Panc1 (cell line): ENCODE data around the gene CES3. TPM values are rescaled to one million over a fixed set of nuclear protein-coding genes. Genes with fewer than 3 reads are reported as not detected.
A peak's percentile ranks its signal among the peaks of the same experiment; 100 is the strongest.

Experiments
- ATAC-seq: fragments of 200-7000 bp; cut with Tn5 transposase; 2 replicates; pipeline ENCODE4 v1.9.1; 2020; ENCODE audit warnings: mild to moderate bottlenecking, moderate library complexity
- BruUV-seq: library from RNA; stranded (reverse); fragments of 400-500 nt; replicated peaks from 2 replicates; lab custom pipeline; 2021; lab: Mats Ljungman, UMichigan
- CTCF ChIA-PET: fragments of 300-600 bp; sonication (Branson Sonifier 250); formaldehyde crosslinking; loops from one replicate; lab custom pipeline; 2022; ENCODE audit warnings: antibody characterized with exemption; lab: Charles Lee
- POLR2A ChIA-PET: fragments of 300-600 bp; sonication (Branson Sonifier 250); formaldehyde crosslinking; loops from one replicate; lab custom pipeline; 2022; ENCODE audit warnings: antibody characterized with exemption; lab: Charles Lee
- DNase-seq: peaks from one replicate; pipeline ENCODE4 v3.0.0-alpha.2; 2010; ENCODE audit warnings: low read depth, low spot score
- H3K27ac ChIP-seq: 2 replicates; pipeline ENCODE4 v1.5.1; 2011; ENCODE audit warnings: mild to moderate bottlenecking, low read length, inconsistent platforms
- H3K27me3 ChIP-seq: fragments of 200-500 bp; sonication (Bioruptor generic); 2 replicates; pipeline ENCODE4 v1.6.0; 2014; ENCODE audit warnings: low read length, inconsistent platforms; ENCODE audit not compliant: control insufficient read depth, insufficient read depth
- H3K36me3 ChIP-seq: fragments of 200-500 bp; sonication (Bioruptor generic); 2 replicates; pipeline ENCODE4 v1.5.1; 2014; ENCODE audit warnings: inconsistent platforms, mild to moderate bottlenecking, low read length, moderate library complexity; ENCODE audit not compliant: control insufficient read depth, insufficient read depth
- H3K4me1 ChIP-seq: 2 replicates; pipeline ENCODE4 v1.5.1; 2011; ENCODE audit warnings: inconsistent platforms, mild to moderate bottlenecking, low read length, moderate library complexity; ENCODE audit not compliant: control insufficient read depth, insufficient read depth
- H3K4me3 ChIP-seq, 2 experiments: 2 replicates each; pipeline ENCODE4 v1.5.1; 2011 to 2012; ENCODE audit warnings: low read depth in 2 of 2, low read length in 2 of 2, mild to moderate bottlenecking in 2 of 2, inconsistent platforms in 1 of 2, moderate library complexity in 1 of 2
- H3K9me3 ChIP-seq: fragments of 200-500 bp; sonication (Bioruptor generic); 2 replicates; pipeline ENCODE4 v1.5.1; 2014; ENCODE audit warnings: low read depth, mild to moderate bottlenecking, inconsistent platforms, low read length, moderate library complexity; ENCODE audit not compliant: control insufficient read depth, insufficient read depth
- POLR2AphosphoS5 ChIP-seq: IDR thresholded peaks from 2 replicates; pipeline ENCODE4 v1.6.1; 2012; ENCODE audit warnings: mild to moderate bottlenecking, low read depth, low read length, moderate library complexity
- SIN3A ChIP-seq: IDR thresholded peaks from 2 replicates; pipeline ENCODE4 v1.6.1; 2012; ENCODE audit warnings: low read depth, mild to moderate bottlenecking, low read length, moderate library complexity, borderline replicate concordance; ENCODE audit not compliant: insufficient read depth
- TCF7L2 ChIP-seq: IDR thresholded peaks from 2 replicates; pipeline ENCODE4 v1.6.1; 2011; ENCODE audit warnings: mild to moderate bottlenecking, low read depth, low read length, inconsistent platforms
- in situ Hi-C: cut with HindIII; loops from 2 replicates; pipeline ENCODE4 v1.10.0; 2016; ENCODE audit warnings: low sequenced_read_pairs, low pct_unique_long_range_greater_than_20kb
- intact Hi-C: fragments of 100-400 bp; cut with micrococcal nuclease; formaldehyde crosslinking; loops from one replicate; pipeline ENCODE4 v1.10.0; 2022; ENCODE audit not compliant: unreplicated experiment
- total RNA-seq: library from RNA; stranded (reverse); gene quantifications from one replicate; pipeline ENCODE4 v1.2.1, GENCODE V29; 2021; ENCODE audit not compliant: unreplicated experiment
- TF ChIP-seq, protein P1 (sequence below): fragments of 450-650 bp; IDR thresholded peaks from 2 replicates; pipeline ENCODE4 v1.5.1; 2017; ENCODE audit warnings: mild to moderate bottlenecking
- TF ChIP-seq, protein P2 (sequence below), 2 experiments: IDR thresholded peaks; 2 replicates each; pipeline ENCODE4 v1.6.1; 2011 to 2012; ENCODE audit warnings: low read depth in 2 of 2, control low read depth in 1 of 2, low read length in 1 of 2, mild to moderate bottlenecking in 1 of 2, moderate library complexity in 1 of 2; ENCODE audit not compliant: insufficient read depth in 1 of 2

Gene CES3
- total RNA-seq, 1 experiment from 2014 or later = not detected

DNA sequence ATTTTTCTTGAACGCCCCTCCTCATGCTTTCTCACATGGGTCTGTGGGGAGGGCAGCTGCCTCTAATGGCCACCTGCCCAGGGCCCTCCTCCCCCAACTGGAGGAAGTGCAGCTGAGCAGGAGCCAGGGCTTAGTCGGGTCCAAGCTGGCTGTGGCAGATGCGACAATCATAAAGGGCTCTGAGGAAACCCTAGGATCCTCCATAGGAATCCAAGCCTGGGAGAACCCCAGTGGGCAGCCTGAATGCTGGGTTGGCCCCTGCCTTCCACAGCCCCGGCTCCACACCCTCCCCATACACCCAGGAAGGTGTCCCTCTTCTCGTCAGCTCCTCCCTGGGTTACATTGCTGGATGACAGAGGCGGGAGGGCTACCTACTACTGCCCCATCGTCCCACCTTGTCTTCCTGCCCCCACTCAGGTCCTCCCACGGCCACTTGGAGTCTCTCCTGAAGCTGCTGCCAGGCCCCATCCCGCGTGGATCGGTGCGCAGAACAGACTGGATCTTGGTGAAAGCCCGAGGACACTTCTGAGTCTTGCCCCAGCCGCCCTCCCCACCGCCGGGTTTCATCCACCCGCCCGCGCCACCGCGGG lies 52.3 kb downstream of the CES3 start:
- TF ChIP-seq, protein P1, sequence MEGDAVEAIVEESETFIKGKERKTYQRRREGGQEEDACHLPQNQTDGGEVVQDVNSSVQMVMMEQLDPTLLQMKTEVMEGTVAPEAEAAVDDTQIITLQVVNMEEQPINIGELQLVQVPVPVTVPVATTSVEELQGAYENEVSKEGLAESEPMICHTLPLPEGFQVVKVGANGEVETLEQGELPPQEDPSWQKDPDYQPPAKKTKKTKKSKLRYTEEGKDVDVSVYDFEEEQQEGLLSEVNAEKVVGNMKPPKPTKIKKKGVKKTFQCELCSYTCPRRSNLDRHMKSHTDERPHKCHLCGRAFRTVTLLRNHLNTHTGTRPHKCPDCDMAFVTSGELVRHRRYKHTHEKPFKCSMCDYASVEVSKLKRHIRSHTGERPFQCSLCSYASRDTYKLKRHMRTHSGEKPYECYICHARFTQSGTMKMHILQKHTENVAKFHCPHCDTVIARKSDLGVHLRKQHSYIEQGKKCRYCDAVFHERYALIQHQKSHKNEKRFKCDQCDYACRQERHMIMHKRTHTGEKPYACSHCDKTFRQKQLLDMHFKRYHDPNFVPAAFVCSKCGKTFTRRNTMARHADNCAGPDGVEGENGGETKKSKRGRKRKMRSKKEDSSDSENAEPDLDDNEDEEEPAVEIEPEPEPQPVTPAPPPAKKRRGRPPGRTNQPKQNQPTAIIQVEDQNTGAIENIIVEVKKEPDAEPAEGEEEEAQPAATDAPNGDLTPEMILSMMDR = no peak
- TF ChIP-seq SIN3A (no peak), TCF7L2 (no peak), POLR2AphosphoS5 (no peak)
- TF ChIP-seq, protein P2, sequence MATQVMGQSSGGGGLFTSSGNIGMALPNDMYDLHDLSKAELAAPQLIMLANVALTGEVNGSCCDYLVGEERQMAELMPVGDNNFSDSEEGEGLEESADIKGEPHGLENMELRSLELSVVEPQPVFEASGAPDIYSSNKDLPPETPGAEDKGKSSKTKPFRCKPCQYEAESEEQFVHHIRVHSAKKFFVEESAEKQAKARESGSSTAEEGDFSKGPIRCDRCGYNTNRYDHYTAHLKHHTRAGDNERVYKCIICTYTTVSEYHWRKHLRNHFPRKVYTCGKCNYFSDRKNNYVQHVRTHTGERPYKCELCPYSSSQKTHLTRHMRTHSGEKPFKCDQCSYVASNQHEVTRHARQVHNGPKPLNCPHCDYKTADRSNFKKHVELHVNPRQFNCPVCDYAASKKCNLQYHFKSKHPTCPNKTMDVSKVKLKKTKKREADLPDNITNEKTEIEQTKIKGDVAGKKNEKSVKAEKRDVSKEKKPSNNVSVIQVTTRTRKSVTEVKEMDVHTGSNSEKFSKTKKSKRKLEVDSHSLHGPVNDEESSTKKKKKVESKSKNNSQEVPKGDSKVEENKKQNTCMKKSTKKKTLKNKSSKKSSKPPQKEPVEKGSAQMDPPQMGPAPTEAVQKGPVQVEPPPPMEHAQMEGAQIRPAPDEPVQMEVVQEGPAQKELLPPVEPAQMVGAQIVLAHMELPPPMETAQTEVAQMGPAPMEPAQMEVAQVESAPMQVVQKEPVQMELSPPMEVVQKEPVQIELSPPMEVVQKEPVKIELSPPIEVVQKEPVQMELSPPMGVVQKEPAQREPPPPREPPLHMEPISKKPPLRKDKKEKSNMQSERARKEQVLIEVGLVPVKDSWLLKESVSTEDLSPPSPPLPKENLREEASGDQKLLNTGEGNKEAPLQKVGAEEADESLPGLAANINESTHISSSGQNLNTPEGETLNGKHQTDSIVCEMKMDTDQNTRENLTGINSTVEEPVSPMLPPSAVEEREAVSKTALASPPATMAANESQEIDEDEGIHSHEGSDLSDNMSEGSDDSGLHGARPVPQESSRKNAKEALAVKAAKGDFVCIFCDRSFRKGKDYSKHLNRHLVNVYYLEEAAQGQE (IDR thresholded peaks at IDR 0.05; ENCODE audit: insufficient read depth in 1 of 2, low read depth in 2 of 2, low read length in 1 of 2) = no peak
- Histone ChIP-seq H3K4me1 (no peaks in the 10 kb centered on the region), H3K9me3 (no peaks in the 10 kb centered on the region), H3K27ac (no peak overlapping the region), H3K4me3 (peak overlapping the region; percentile 45), H3K27me3 (no peaks in the 10 kb centered on the region), H3K36me3 (no peaks in the 10 kb centered on the region)
- POLR2A ChIA-PET = interaction anchor here (0.5 to 0.6 kb wide), 2 partner anchors 30 to 595 kb away, joined by 3 to 4 read pairs; no protein-coding TSS in a partner anchor
- CTCF ChIA-PET = interaction anchor here (0.8 kb wide), 1 partner anchor 12 kb away, joined by 4 read pairs; no protein-coding TSS in a partner anchor
- DNase-seq (no peak), ATAC-seq (peak; percentile 26; the same call in 1 of the 2 replicates)
- intact Hi-C loops = loop anchor here (10.0 kb wide), 1 partner anchor 141 kb away; the partner anchor contains the start of genes B3GNT9, FBXL8 and TRADD
- BruUV-seq = no TSS peak
- in situ Hi-C loops = no loop called here

DNA sequence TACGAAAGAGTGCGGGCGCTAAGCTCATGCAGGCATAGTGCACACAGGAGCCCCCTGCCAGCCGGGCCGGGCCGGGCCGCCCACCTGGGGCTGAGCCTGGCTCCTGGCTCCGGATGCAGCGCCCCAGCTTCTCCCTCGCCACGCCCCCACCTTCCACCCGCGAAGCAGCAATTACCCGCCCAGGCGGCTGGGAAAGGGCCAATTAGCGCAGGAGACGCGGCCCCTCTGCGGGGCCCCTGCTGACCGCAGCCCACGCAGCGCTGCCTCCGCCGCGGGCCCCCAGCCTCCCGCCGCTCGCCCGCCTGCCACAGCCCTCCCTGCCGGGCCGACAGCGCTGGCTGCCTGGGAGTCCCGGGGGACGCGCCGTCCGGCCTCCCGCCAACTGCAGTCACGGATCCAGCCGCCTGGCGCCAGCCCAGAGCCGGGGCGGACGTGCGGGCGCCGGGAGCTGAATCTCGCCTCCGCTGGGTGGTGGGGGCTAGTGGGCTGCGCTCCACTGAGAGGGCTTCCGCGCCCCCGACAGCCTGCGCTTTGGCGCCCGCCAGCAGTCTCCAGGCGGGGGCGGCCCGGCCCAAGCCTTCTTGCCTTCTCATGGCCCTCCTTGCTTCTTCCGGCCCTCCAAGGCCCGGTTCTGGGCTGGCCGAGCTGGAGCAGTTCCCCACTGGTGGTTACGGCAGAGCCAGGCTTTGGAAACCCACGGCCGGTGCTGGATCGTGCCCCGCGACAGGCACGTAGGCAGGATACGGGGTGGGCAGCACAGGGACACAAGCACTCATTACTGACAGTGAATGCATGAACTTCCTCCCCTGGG lies 53.0 kb downstream of the CES3 start:
- Histone ChIP-seq H3K4me3 (peak overlapping the region; percentile 45), H3K9me3 (no peaks in the 10 kb centered on the region), H3K4me1 (no peaks in the 10 kb centered on the region), H3K27me3 (no peaks in the 10 kb centered on the region), H3K36me3 (no peaks in the 10 kb centered on the region), H3K27ac (no peak overlapping the region)
- ATAC-seq (peak; percentile 63), DNase-seq (no peak)
- TF ChIP-seq, protein P1 = no peak
- TF ChIP-seq, protein P2 (IDR thresholded peaks at IDR 0.05; ENCODE audit: insufficient read depth in 1 of 2, low read depth in 2 of 2, low read length in 1 of 2) = no peak
- TF ChIP-seq TCF7L2 = no peak
- TF ChIP-seq SIN3A = no peak
- no peak for TF ChIP-seq POLR2AphosphoS5
- CTCF ChIA-PET = interaction anchor here (0.8 kb wide), 1 partner anchor 13 kb away, joined by 4 read pairs; no protein-coding TSS in a partner anchor
- intact Hi-C loops = loop anchor here (2.0 to 10.0 kb wide), 2 partner anchors 37 to 141 kb away; partner anchors contain the start of genes B3GNT9, FBXL8 and TRADD
- in situ Hi-C loops = no loop called here
- POLR2A ChIA-PET = interaction anchor here (0.5 kb wide), 1 partner anchor 595 kb away, joined by 4 read pairs; no protein-coding TSS in a partner anchor
- BruUV-seq = no TSS peak
